ENCODE results near the gene SMNDC1. TPM values are rescaled to one million over a fixed set of nuclear protein-coding genes. Genes with fewer than 3 reads are reported as not detected.

Gene SMNDC1
- total and polyA plus RNA-seq, 4 donors = 11.8 to 29.2 (median 18.8) TPM

DNA sequence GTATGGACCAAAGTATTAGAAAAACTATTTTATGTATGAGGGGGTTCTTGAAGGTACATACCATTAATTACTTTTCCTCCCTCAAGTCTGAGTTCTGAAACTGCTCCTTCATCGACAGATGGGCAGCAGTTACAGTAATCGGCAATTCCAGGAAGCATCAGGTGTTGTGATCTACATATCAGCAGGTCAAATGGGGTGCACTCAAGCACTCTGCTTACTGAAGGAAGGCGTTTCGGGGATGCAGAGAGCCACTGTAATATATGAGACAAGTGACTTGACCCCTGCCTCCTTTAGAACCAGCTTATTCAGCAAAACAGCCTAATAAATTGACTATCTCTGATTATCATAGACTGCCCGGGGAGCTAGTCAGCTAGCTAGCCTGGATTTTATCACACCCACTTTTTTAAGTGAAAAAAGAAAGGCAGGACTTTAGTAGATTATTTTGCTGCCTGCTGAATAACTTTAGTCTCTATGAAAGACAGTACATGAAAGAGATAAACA is 4.2 kb downstream of the SMNDC1 start:
- H3K4me1 ChIP-seq (ENCODE audit: control insufficient read depth in 5 of 5, insufficient read depth in 5 of 5, low read length in 5 of 5) = peaks cover 0 to 15% (median 6%) of the 10 kb centered on the region in 5 donors
- DNase-seq (no peak), ATAC-seq (ENCODE audit: insufficient read depth, low FRiP score) (no peak)
- H3K27ac ChIP-seq (ENCODE audit: low read depth in 1 of 2, low read length in 1 of 2) = no peak overlapping the region
- no peaks in the 10 kb centered on the region for H3K9me3 ChIP-seq (ENCODE audit: control insufficient read depth in 4 of 4, insufficient read depth in 3 of 4, low read length in 3 of 4)
- TF ChIP-seq, protein P1, sequence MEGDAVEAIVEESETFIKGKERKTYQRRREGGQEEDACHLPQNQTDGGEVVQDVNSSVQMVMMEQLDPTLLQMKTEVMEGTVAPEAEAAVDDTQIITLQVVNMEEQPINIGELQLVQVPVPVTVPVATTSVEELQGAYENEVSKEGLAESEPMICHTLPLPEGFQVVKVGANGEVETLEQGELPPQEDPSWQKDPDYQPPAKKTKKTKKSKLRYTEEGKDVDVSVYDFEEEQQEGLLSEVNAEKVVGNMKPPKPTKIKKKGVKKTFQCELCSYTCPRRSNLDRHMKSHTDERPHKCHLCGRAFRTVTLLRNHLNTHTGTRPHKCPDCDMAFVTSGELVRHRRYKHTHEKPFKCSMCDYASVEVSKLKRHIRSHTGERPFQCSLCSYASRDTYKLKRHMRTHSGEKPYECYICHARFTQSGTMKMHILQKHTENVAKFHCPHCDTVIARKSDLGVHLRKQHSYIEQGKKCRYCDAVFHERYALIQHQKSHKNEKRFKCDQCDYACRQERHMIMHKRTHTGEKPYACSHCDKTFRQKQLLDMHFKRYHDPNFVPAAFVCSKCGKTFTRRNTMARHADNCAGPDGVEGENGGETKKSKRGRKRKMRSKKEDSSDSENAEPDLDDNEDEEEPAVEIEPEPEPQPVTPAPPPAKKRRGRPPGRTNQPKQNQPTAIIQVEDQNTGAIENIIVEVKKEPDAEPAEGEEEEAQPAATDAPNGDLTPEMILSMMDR (IDR thresholded peaks at IDR 0.05; ENCODE audit: control extremely low read depth, extremely low read depth) = no peak
- no peaks in the 10 kb centered on the region for H3K27me3 ChIP-seq (ENCODE audit: control insufficient read depth in 3 of 3, insufficient read depth in 3 of 3, low read length in 2 of 3)
- WGBS, 2 donors = 77 to 85% methylated on average over 5 of the region's 5 CpGs
- H3K4me3 ChIP-seq = no peak overlapping the region
- no peak overlapping the region for H3K9ac ChIP-seq (ENCODE audit: insufficient read depth in 1 of 2, low read length in 2 of 2)
- peaks cover 10 to 51% (median 32%) of the 10 kb centered on the region in 4 donors for H3K36me3 ChIP-seq (ENCODE audit: control insufficient read depth in 4 of 4, insufficient read depth in 4 of 4, low read length in 4 of 4)

DNA sequence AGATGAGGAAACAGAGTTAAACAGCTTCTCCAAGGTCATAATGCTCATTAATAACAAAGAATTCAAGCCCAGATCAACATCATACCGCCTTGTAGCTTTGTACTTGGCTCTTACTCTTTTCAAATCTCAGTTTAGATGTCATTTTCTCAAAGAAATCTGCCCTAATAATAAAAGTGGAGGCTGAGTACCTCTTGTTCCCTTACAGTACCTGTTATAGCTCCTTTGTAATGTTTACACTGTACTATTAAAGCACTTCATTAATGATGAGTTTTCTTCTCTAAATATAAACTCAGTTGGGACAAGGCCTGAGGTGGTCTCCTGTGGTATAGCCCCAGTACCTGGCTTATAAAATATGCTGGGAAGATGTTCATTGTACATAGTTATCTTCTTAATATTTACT is 7.8 kb downstream of the SMNDC1 start:
- 57 to 93% methylated on average over 1 of the region's 1 CpG for WGBS, 2 donors
- Histone ChIP-seq H3K27ac (ENCODE audit: low read depth in 1 of 2, low read length in 1 of 2) (no peak overlapping the region), H3K4me3 (no peak overlapping the region), H3K4me1 (ENCODE audit: control insufficient read depth in 5 of 5, insufficient read depth in 5 of 5, low read length in 5 of 5) (peaks cover 0 to 9% (median 0%) of the 10 kb centered on the region in 5 donors), H3K9ac (ENCODE audit: insufficient read depth in 1 of 2, low read length in 2 of 2) (no peak overlapping the region), H3K36me3 (ENCODE audit: control insufficient read depth in 4 of 4, insufficient read depth in 4 of 4, low read length in 4 of 4) (peaks cover 13 to 69% (median 46%) of the 10 kb centered on the region in 4 donors), H3K9me3 (ENCODE audit: control insufficient read depth in 4 of 4, insufficient read depth in 3 of 4, low read length in 3 of 4) (no peaks in the 10 kb centered on the region), H3K27me3 (ENCODE audit: control insufficient read depth in 3 of 3, insufficient read depth in 3 of 3, low read length in 2 of 3) (no peaks in the 10 kb centered on the region)
- DNase-seq = no peak
- TF ChIP-seq, protein P1 (IDR thresholded peaks at IDR 0.05; ENCODE audit: control extremely low read depth, extremely low read depth) = no peak
- ATAC-seq (ENCODE audit: insufficient read depth, low FRiP score) = no peak

DNA sequence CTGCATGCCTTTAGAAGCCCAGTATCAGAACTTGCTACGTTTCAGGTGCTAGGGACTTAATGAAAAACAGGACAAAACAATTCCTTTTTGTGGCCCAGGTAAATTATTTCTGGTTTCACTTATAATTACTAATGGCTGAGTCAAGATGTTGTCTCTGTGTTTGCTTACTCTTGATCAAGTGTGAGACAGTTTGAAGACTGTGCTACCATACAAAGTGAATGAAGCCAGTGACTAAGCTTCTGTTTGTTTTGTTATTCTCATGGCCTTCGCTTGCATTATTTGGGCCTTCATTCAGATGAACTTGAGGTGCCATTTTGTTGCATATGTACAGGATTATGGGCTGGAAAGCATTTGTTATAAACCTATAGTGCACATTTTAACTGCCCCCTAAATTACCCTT is 17.9 kb downstream of the SMNDC1 start:
- H3K9me3 ChIP-seq (ENCODE audit: control insufficient read depth in 4 of 4, insufficient read depth in 3 of 4, low read length in 3 of 4) = no peaks in the 10 kb centered on the region
- H3K4me3 ChIP-seq = no peak overlapping the region
- H3K27me3 ChIP-seq (ENCODE audit: control insufficient read depth in 3 of 3, insufficient read depth in 3 of 3, low read length in 2 of 3) = no peaks in the 10 kb centered on the region
- H3K36me3 ChIP-seq (ENCODE audit: control insufficient read depth in 4 of 4, insufficient read depth in 4 of 4, low read length in 4 of 4) = peaks cover 6 to 24% (median 15%) of the 10 kb centered on the region in 4 donors
- no peak overlapping the region for H3K9ac ChIP-seq (ENCODE audit: insufficient read depth in 1 of 2, low read length in 2 of 2)
- TF ChIP-seq, protein P1 (IDR thresholded peaks at IDR 0.05; ENCODE audit: control extremely low read depth, extremely low read depth) = no peak
- no peak overlapping the region for H3K27ac ChIP-seq (ENCODE audit: low read depth in 1 of 2, low read length in 1 of 2)
- 89 to 91% methylated on average over 2 of the region's 2 CpGs for WGBS, 2 donors
- ATAC-seq (ENCODE audit: insufficient read depth, low FRiP score) (no peak), DNase-seq (no peak)
- H3K4me1 ChIP-seq (ENCODE audit: control insufficient read depth in 5 of 5, insufficient read depth in 5 of 5, low read length in 5 of 5) = no peaks in the 10 kb centered on the region

DNA sequence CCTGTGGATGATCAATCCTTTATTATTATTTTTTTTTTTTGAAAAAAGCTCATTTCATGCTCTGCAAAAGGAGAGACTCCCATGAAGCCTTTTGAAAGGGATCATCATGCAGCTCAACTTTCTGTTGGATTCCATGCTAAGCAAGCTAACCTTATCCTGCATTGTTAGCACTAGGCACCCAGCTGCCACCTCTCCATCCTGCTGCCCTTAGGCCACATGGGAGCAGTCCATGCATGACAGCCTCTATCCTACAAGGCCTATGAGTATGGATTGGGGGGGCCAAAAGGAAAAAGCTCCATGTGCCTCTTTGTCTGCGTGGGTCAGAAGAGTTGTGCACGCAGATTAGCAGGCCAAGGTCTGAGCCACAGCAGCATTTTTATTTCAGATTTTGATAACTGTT is 19.2 kb downstream of the SMNDC1 start:
- H3K4me3 ChIP-seq = no peak overlapping the region
- H3K27me3 ChIP-seq (ENCODE audit: control insufficient read depth in 3 of 3, insufficient read depth in 3 of 3, low read length in 2 of 3) = no peaks in the 10 kb centered on the region
- H3K9ac ChIP-seq (ENCODE audit: insufficient read depth in 1 of 2, low read length in 2 of 2) = no peak overlapping the region
- DNase-seq (no peak), ATAC-seq (ENCODE audit: insufficient read depth, low FRiP score) (no peak)
- H3K4me1 ChIP-seq (ENCODE audit: control insufficient read depth in 5 of 5, insufficient read depth in 5 of 5, low read length in 5 of 5) = no peaks in the 10 kb centered on the region
- TF ChIP-seq, protein P1 (IDR thresholded peaks at IDR 0.05; ENCODE audit: control extremely low read depth, extremely low read depth) = no peak
- 99 to 100% methylated on average over 2 of the region's 2 CpGs for WGBS, 2 donors
- H3K27ac ChIP-seq (ENCODE audit: low read depth in 1 of 2, low read length in 1 of 2) = no peak overlapping the region
- no peaks in the 10 kb centered on the region for H3K9me3 ChIP-seq (ENCODE audit: control insufficient read depth in 4 of 4, insufficient read depth in 3 of 4, low read length in 3 of 4)
- H3K36me3 ChIP-seq (ENCODE audit: control insufficient read depth in 4 of 4, insufficient read depth in 4 of 4, low read length in 4 of 4) = peaks cover 6 to 23% (median 13%) of the 10 kb centered on the region in 4 donors

Measured in lung (tissue), 12 donors.